HepG2 (cell line): ENCODE measurements around the gene SLC2A8. TPM values are rescaled to one million over a fixed set of nuclear protein-coding genes. Genes with fewer than 3 reads are reported as not detected.

Experiments
- ATAC-seq: fragments of 200-7000 bp; cut with Tn5 transposase; 3 replicates; pipeline ENCODE4 v1.9.1; 2020; ENCODE audit warnings: mild to moderate bottlenecking, moderate library complexity
- BruUV-seq: library from RNA; stranded (reverse); fragments of 400-500 nt; replicated peaks from 2 replicates; lab custom pipeline; 2021; lab: Mats Ljungman, UMichigan
- CTCF ChIA-PET: fragments of 300-600 bp; formaldehyde crosslinking; extraction: SDS; loops from one replicate; lab custom pipeline; 2021; ENCODE audit warnings: low total read pairs, inconsistent platforms, low intra/inter-chr PET ratio; lab: Yijun Ruan, JAX
- POLR2A ChIA-PET: fragments of 350-600 bp; sonication (Branson Sonifier 250); formaldehyde crosslinking; loops from one replicate; lab custom pipeline; 2020; ENCODE audit warnings: antibody characterized with exemption, inconsistent platforms; lab: Yijun Ruan, JAX
- DNase-seq: peaks from one replicate; pipeline ENCODE4 v3.0.0-alpha.2; 2015; ENCODE audit warnings: low spot score
- FAIRE-seq: peaks from 3 replicates; lab custom pipeline; 2011; peaks lifted over from hg19 to GRCh38; lab: Jason Lieb, UNC
- H2AFZ ChIP-seq: one replicate; pipeline ENCODE4 v1.6.1; 2011; ENCODE audit warnings: low read length, inconsistent platforms
- H3K27ac ChIP-seq: fragments of 300-600 bp; 3 replicates; pipeline ENCODE4 v1.8.0; 2011; ENCODE audit warnings: mixed run types, mild to moderate bottlenecking, mixed read lengths, low read length, inconsistent platforms; ENCODE audit not compliant: insufficient read depth; ENCODE audit errors: extremely low read length
- H3K27me3 ChIP-seq, 2 experiments: fragments of 200-600 bp in 1 of 2; 2 replicates in 1 of 2; 3 replicates in 1 of 2; pipeline versions ENCODE4 v1.6.0 to v1.8.0; 2011; ENCODE audit warnings: low read length in 2 of 2, mild to moderate bottlenecking in 2 of 2, moderate library complexity in 2 of 2, inconsistent platforms in 1 of 2; ENCODE audit not compliant: insufficient read depth in 2 of 2, control insufficient read depth in 1 of 2
- H3K36me3 ChIP-seq, 2 experiments: fragments of 200-600 bp in 1 of 2; replicated peaks in 1 of 2; 2 replicates in 1 of 2; 3 replicates in 1 of 2; pipeline versions ENCODE4 v1.5.1 to v1.8.0; 2011; ENCODE audit warnings: low read length in 2 of 2, inconsistent platforms in 1 of 2; ENCODE audit not compliant: insufficient read depth in 2 of 2, control insufficient read depth in 1 of 2
- H3K4me1 ChIP-seq: 2 replicates; pipeline ENCODE4 v1.5.1; 2012; ENCODE audit warnings: low read length, inconsistent platforms; ENCODE audit not compliant: insufficient read depth
- H3K4me2 ChIP-seq: 2 replicates; pipeline ENCODE4 v1.6.0; 2011; ENCODE audit warnings: low read depth, low read length, inconsistent platforms
- H3K4me3 ChIP-seq, 3 experiments: fragments of 200-600 bp in 1 of 3; sonication (generic), shearing (Covaris generic) in 1 of 3; replicated peaks in 1 of 3; 2 replicates each; pipeline ENCODE4 v1.5.1; 2011 to 2016; ENCODE audit warnings: low read length in 3 of 3, inconsistent platforms in 2 of 3, low read depth in 2 of 3, mild to moderate bottlenecking in 2 of 3, control low read depth in 1 of 3, mixed read lengths in 1 of 3; ENCODE audit not compliant: insufficient read depth in 1 of 3
- H3K79me2 ChIP-seq: one replicate; pipeline ENCODE4 v1.6.1; 2011; ENCODE audit warnings: low read length, inconsistent platforms; ENCODE audit not compliant: insufficient read depth
- H3K9ac ChIP-seq: 2 replicates; pipeline ENCODE4 v1.6.0; 2011; ENCODE audit warnings: mild to moderate bottlenecking, low read depth, low read length, inconsistent platforms; ENCODE audit not compliant: insufficient read depth
- H3K9me3 ChIP-seq: 2 replicates; pipeline ENCODE4 v1.5.1; 2012; ENCODE audit warnings: mild to moderate bottlenecking, low read length
- H4K20me1 ChIP-seq: 2 replicates; pipeline ENCODE4 v1.6.0; 2011; ENCODE audit warnings: inconsistent platforms, mild to moderate bottlenecking, low read length, moderate library complexity; ENCODE audit not compliant: insufficient read depth
- ATF7 ChIP-seq, 2 experiments: fragments of 450-650 bp in 1 of 2; sonication (generic) in 1 of 2; formaldehyde crosslinking in 1 of 2; IDR thresholded peaks; 2 replicates each; pipeline versions ENCODE4 v1.4.0 to v1.6.1; 2016 to 2020; ENCODE audit warnings: antibody characterized with exemption in 1 of 2, mild to moderate bottlenecking in 1 of 2, missing genetic modification reagents in 1 of 2
- IRX3 ChIP-seq: sonication (generic); formaldehyde crosslinking; IDR thresholded peaks from 2 replicates; pipeline ENCODE4 v1.8.1; 2023; ENCODE audit warnings: mild to moderate bottlenecking, low read depth, missing genetic modification reagents, borderline replicate concordance
- NCOA5 ChIP-seq: sonication (generic); formaldehyde crosslinking; IDR thresholded peaks from 2 replicates; pipeline ENCODE4 v1.4.0; 2020; ENCODE audit warnings: missing genetic modification reagents
- NFIC ChIP-seq: IDR thresholded peaks from 2 replicates; pipeline ENCODE4 v1.6.1; 2012; ENCODE audit warnings: mild to moderate bottlenecking, low read length, inconsistent platforms
- ZFX ChIP-seq: sonication (generic); formaldehyde crosslinking; IDR thresholded peaks from 2 replicates; pipeline ENCODE4 v1.4.0; 2020; ENCODE audit warnings: mild to moderate bottlenecking, low read depth, missing genetic modification reagents, moderate library complexity
- ZNF24 ChIP-seq: fragments of 450-650 bp; IDR thresholded peaks from 2 replicates; pipeline ENCODE4 v1.6.1; 2017; ENCODE audit warnings: antibody characterized with exemption, mild to moderate bottlenecking
- ZNF253 ChIP-seq: sonication (generic); formaldehyde crosslinking; IDR thresholded peaks from 2 replicates; pipeline ENCODE4 v1.8.0; 2022; ENCODE audit warnings: mild to moderate bottlenecking, missing genetic modification reagents, borderline replicate concordance
- ZNF563 ChIP-seq: sonication (generic); formaldehyde crosslinking; IDR thresholded peaks from 2 replicates; pipeline ENCODE4 v1.8.0; 2022; ENCODE audit warnings: mild to moderate bottlenecking, moderate library complexity, missing genetic modification reagents
- ZNF790 ChIP-seq: sonication (generic); formaldehyde crosslinking; IDR thresholded peaks from 2 replicates; pipeline ENCODE4 v1.8.0; 2022; ENCODE audit warnings: missing genetic modification reagents, mild to moderate bottlenecking, borderline replicate concordance
- ZNF841 ChIP-seq: sonication (generic); formaldehyde crosslinking; IDR thresholded peaks from 2 replicates; pipeline ENCODE4 v1.8.1; 2023; ENCODE audit warnings: missing genetic modification reagents, borderline replicate concordance
- WGBS: methylation state at CpG from one replicate; pipeline ENCODE4 v1.1.6; 2017; ENCODE audit warnings: low lambda C conversion rate; 5-methylcytosine and 5-hydroxymethylcytosine counted together
- in situ Hi-C: cut with HindIII; loops from 2 replicates; pipeline ENCODE4 v1.10.0; 2017; ENCODE audit warnings: low pct_unique_long_range_greater_than_20kb; ENCODE audit not compliant: extremely low pct_ligation_motif_present
- intact Hi-C: fragments of 100-400 bp; cut with micrococcal nuclease; formaldehyde crosslinking; loops from one replicate; pipeline ENCODE4 v1.10.0; 2022; ENCODE audit not compliant: unreplicated experiment
- polyA plus RNA-seq, 8 experiments: library from polyadenylated mRNA; depleted of rRNA in 3 of 8; stranded (reverse) in 7 of 8; unstranded in 1 of 8; fragments of >200 nt; fragmentation: Illumina TruSeq in 4 of 8; extraction: Trizol in 4 of 8; gene quantifications; 2 replicates each; pipeline versions ENCODE4 v1.2.1 to v1.2.3, GENCODE V29; 2011 to 2016; ENCODE audit warnings: low read depth in 4 of 8, missing spikeins in 1 of 8, mixed read lengths in 1 of 8; ENCODE audit not compliant: insufficient read depth in 1 of 8
- total RNA-seq, 5 experiments: library from RNA; depleted of rRNA; stranded (reverse); fragments of >200 nt; fragmentation: Illumina TruSeq; extraction: Trizol; gene quantifications; 2 replicates each; pipeline ENCODE4 v1.2.3, GENCODE V29; 2016; ENCODE audit warnings: low read depth in 1 of 5
- TF ChIP-seq, protein P1 (sequence below): sonication (generic); formaldehyde crosslinking; IDR thresholded peaks from 2 replicates; pipeline ENCODE4 v1.5.0; 2020; ENCODE audit warnings: missing genetic modification reagents
- TF ChIP-seq, protein P2 (sequence below): sonication (generic); formaldehyde crosslinking; IDR thresholded peaks from 2 replicates; pipeline ENCODE4 v1.5.0; 2020; ENCODE audit warnings: missing genetic modification reagents, mild to moderate bottlenecking, borderline replicate concordance
- TF ChIP-seq, protein P3 (sequence below): sonication (generic); formaldehyde crosslinking; IDR thresholded peaks from 2 replicates; pipeline ENCODE4 v1.9.0; 2021; ENCODE audit warnings: missing genetic modification reagents, mild to moderate bottlenecking, borderline replicate concordance
- TF ChIP-seq, protein P4 (sequence below): sonication (generic); formaldehyde crosslinking; IDR thresholded peaks from 2 replicates; pipeline ENCODE4 v1.8.1; 2022; ENCODE audit warnings: mild to moderate bottlenecking, missing genetic modification reagents

Gene SLC2A8
- total and polyA plus RNA-seq, 2 of the 13 experiments (the other 11 are each of a cell fraction or from before 2014, with no cell fraction given), result 22.6 to 48.6 TPM

DNA sequence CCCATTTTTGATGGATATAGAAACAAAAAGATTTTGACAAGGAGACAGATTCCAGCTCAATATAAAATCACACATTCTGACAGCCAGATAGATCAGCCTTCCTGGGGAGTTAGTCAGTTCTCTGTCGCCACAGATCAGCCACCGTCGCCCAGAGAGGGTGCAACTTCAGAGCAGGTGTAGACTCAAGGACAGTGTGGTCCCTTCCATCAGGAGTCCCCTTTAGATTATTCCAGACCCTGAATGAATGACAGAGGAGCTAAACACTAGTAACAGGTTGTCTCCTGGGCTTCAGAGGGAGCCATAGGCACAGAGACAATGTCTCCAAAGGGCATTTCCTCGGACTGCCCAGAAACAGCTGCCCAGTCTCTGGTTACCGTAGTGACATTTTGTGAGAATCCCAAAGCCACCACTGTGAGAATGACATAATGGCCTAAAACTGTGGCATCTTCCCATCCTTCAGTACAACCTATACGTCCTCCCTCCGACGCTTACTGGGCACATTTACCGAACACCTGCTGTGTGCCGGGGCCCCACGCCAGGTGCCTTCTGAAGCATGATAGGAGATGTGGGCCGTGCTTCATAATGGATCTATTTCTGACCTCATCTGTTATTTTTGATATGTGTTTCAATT is 47.4 kb upstream of the SLC2A8 start:
- Histone ChIP-seq H2AFZ (no peak overlapping the region), H3K27me3 (no peaks in the 10 kb centered on the region), H3K9ac (no peak overlapping the region), H3K79me2 (no peaks in the 10 kb centered on the region), H3K27ac (no peak overlapping the region), H3K36me3 (peaks cover 3 to 9% of the 10 kb centered on the region in 2 experiments; a peak in 3 of 5 replicates), H3K9me3 (no peaks in the 10 kb centered on the region), H3K4me1 (no peaks in the 10 kb centered on the region), H4K20me1 (no peaks in the 10 kb centered on the region), H3K4me2 (no peak overlapping the region)
- DNase-seq (no peak), ATAC-seq (no peak), FAIRE-seq (no peak)
- BruUV-seq, result no TSS peak
- in situ Hi-C loops, result loop anchor here (5.0 kb wide), 1 partner anchor 137 kb away; no protein-coding TSS in a partner anchor
- intact Hi-C loops, result loop anchor here (10.0 kb wide), 1 partner anchor 45 kb away; the partner anchor contains the start of gene SLC2A8
- CTCF ChIA-PET, result no interaction called here
- WGBS, result 94% methylated on average over 10 of the region's 12 CpGs
- TF ChIP-seq, protein P1, sequence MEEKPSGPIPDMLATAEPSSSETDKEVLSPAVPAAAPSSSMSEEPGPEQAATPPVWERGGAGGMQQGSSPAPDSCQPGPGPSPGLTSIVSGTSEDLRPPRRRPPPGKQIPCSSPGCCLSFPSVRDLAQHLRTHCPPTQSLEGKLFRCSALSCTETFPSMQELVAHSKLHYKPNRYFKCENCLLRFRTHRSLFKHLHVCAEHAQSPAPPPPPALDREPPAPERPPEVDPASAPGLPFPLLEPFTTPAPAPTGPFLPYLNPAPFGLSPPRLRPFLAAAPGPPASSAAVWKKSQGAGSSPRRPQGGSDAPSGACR, result no peak
- TF ChIP-seq ZNF563 (CRISPR knock-in tag), result no peak
- TF ChIP-seq ZNF253 (CRISPR knock-in tag), result no peak
- TF ChIP-seq, protein P2, sequence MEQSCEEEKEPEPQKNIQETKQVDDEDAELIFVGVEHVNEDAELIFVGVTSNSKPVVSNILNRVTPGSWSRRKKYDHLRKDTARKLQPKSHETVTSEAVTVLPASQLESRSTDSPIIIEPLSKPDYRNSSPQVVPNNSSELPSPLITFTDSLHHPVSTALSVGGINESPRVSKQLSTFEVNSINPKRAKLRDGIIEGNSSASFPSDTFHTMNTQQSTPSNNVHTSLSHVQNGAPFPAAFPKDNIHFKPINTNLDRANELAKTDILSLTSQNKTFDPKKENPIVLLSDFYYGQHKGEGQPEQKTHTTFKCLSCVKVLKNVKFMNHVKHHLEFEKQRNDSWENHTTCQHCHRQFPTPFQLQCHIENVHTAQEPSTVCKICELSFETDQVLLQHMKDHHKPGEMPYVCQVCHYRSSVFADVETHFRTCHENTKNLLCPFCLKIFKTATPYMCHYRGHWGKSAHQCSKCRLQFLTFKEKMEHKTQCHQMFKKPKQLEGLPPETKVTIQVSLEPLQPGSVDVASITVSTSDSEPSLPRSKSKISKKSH (CRISPR knock-in tag), result no peak
- no peak for TF ChIP-seq NFIC
- TF ChIP-seq, protein P3, sequence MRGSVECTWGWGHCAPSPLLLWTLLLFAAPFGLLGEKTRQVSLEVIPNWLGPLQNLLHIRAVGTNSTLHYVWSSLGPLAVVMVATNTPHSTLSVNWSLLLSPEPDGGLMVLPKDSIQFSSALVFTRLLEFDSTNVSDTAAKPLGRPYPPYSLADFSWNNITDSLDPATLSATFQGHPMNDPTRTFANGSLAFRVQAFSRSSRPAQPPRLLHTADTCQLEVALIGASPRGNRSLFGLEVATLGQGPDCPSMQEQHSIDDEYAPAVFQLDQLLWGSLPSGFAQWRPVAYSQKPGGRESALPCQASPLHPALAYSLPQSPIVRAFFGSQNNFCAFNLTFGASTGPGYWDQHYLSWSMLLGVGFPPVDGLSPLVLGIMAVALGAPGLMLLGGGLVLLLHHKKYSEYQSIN (CRISPR knock-in tag), result no peak
- TF ChIP-seq ZNF24, result no peak
- no peak for TF ChIP-seq ZNF790
- TF ChIP-seq ZFX (CRISPR knock-in tag), result no peak
- TF ChIP-seq, protein P4, sequence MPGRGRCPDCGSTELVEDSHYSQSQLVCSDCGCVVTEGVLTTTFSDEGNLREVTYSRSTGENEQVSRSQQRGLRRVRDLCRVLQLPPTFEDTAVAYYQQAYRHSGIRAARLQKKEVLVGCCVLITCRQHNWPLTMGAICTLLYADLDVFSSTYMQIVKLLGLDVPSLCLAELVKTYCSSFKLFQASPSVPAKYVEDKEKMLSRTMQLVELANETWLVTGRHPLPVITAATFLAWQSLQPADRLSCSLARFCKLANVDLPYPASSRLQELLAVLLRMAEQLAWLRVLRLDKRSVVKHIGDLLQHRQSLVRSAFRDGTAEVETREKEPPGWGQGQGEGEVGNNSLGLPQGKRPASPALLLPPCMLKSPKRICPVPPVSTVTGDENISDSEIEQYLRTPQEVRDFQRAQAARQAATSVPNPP (CRISPR knock-in tag), result no peak
- TF ChIP-seq ATF7 (IDR thresholded peaks at IDR 0.05), result no peak
- no peak for TF ChIP-seq ATF7 (CRISPR knock-in tag; IDR thresholded peaks at IDR 0.05)
- TF ChIP-seq NCOA5 (CRISPR knock-in tag), result no peak
- no peak for TF ChIP-seq ZNF841 (CRISPR knock-in tag)
- no peak for TF ChIP-seq IRX3 (CRISPR knock-in tag)
- TF ChIP-seq, all 625 proteins: peak for 0
- POLR2A ChIA-PET, result no interaction called here
- H3K4me3 ChIP-seq, result no peak overlapping the region
